ENCODE data around the gene MIR17HG.

DNA sequence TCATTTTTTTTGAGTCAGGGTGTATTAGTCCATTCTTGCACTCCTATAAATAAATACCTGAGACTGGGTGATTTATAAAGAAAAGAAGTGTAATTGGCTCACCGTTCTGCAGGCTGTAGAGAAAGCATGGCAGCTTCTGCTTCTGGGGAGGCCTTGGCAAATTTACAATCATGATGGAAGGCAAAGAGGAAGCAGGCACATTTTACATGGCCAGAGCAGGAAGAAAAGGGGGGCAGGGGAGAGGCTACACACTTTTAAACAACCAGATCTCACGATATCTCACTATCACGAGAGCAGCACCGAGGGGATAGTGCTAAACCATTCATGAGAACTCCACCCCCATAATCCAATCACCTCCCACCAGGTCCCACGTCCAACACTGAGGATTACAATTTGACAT, 44.5 kb upstream of the MIR17HG start:
- TF ChIP-seq EZH2phosphoT487 (conservative IDR thresholded peaks at IDR 0.05; ENCODE audit: low read length) = no peak
- TF ChIP-seq, protein P1, sequence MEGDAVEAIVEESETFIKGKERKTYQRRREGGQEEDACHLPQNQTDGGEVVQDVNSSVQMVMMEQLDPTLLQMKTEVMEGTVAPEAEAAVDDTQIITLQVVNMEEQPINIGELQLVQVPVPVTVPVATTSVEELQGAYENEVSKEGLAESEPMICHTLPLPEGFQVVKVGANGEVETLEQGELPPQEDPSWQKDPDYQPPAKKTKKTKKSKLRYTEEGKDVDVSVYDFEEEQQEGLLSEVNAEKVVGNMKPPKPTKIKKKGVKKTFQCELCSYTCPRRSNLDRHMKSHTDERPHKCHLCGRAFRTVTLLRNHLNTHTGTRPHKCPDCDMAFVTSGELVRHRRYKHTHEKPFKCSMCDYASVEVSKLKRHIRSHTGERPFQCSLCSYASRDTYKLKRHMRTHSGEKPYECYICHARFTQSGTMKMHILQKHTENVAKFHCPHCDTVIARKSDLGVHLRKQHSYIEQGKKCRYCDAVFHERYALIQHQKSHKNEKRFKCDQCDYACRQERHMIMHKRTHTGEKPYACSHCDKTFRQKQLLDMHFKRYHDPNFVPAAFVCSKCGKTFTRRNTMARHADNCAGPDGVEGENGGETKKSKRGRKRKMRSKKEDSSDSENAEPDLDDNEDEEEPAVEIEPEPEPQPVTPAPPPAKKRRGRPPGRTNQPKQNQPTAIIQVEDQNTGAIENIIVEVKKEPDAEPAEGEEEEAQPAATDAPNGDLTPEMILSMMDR (IDR thresholded peaks at IDR 0.05; ENCODE audit: insufficient read depth, low read length, poor library complexity, severe bottlenecking) = no peak

Measured in SU-DHL-6 (cell line).